DOHH2 (cell line): ENCODE data around the gene PPM1M.

Source experiments
- H3F3A ChIP-seq: fragments of 200-600 bp; sonication (generic), shearing (Covaris generic); 2 replicates; pipeline ENCODE4 v1.6.0; 2016; ENCODE audit warnings: antibody characterized with exemption, mild to moderate bottlenecking; ENCODE audit not compliant: control insufficient read depth, insufficient read depth
- H3K27ac ChIP-seq: fragments of 200-600 bp; sonication (generic); 2 replicates; pipeline ENCODE4 v1.5.1; 2014; ENCODE audit warnings: low read depth, mild to moderate bottlenecking, low read length, moderate library complexity
- H3K27me3 ChIP-seq: fragments of 200-600 bp; sonication (generic); 2 replicates; pipeline ENCODE4 v1.6.1; 2014; ENCODE audit warnings: mild to moderate bottlenecking, low read length, mixed read lengths; ENCODE audit not compliant: control insufficient read depth
- H3K36me3 ChIP-seq: fragments of 200-600 bp; sonication (generic); 2 replicates; pipeline ENCODE4 v1.6.1; 2014; ENCODE audit warnings: mild to moderate bottlenecking, low read length, moderate library complexity, mixed read lengths; ENCODE audit not compliant: control insufficient read depth
- H3K4me1 ChIP-seq: fragments of 200-600 bp; sonication (generic); 2 replicates; pipeline ENCODE4 v1.6.1; 2014; ENCODE audit warnings: mild to moderate bottlenecking, low read length, mixed read lengths; ENCODE audit not compliant: control insufficient read depth
- H3K4me2 ChIP-seq: fragments of 200-600 bp; sonication (generic); 2 replicates; pipeline ENCODE4 v1.6.0; 2014; ENCODE audit warnings: mild to moderate bottlenecking, low read length, moderate library complexity
- H3K4me3 ChIP-seq: fragments of 200-600 bp; sonication (generic); 2 replicates; pipeline ENCODE4 v1.5.1; 2014; ENCODE audit warnings: mild to moderate bottlenecking, low read length, mixed read lengths
- H3K79me2 ChIP-seq: fragments of 200-600 bp; sonication (generic); 2 replicates; pipeline ENCODE4 v1.6.1; 2014; ENCODE audit warnings: mild to moderate bottlenecking, low read length, mixed read lengths; ENCODE audit not compliant: control insufficient read depth
- H3K9me2 ChIP-seq: fragments of 200-600 bp; sonication (generic); replicated peaks from 2 replicates; pipeline ENCODE4 v1.6.1; 2014; ENCODE audit warnings: mild to moderate bottlenecking, low read length, mixed read lengths; ENCODE audit not compliant: control insufficient read depth
- H3K9me3 ChIP-seq: fragments of 200-600 bp; sonication (generic); 2 replicates; pipeline ENCODE4 v1.6.1; 2014; ENCODE audit warnings: antibody characterized with exemption, low read length, mixed read lengths; ENCODE audit not compliant: control insufficient read depth, insufficient read depth
- H4K20me1 ChIP-seq: fragments of 200-600 bp; sonication (generic); 2 replicates; pipeline ENCODE4 v1.6.0; 2014; ENCODE audit warnings: low read depth, mild to moderate bottlenecking, antibody characterized with exemption, low read length, moderate library complexity; ENCODE audit not compliant: control insufficient read depth, insufficient read depth
- CTCF ChIP-seq: fragments of 200-600 bp; sonication (generic); IDR thresholded peaks from one replicate; pipeline ENCODE4 v1.5.1; 2014; ENCODE audit warnings: antibody characterized with exemption, mild to moderate bottlenecking, low read depth, low read length; ENCODE audit not compliant: poor library complexity, severe bottlenecking
- EZH2phosphoT487 ChIP-seq: fragments of 200-600 bp; sonication (generic); IDR thresholded peaks from 2 replicates; pipeline ENCODE4 v1.6.1; 2017; ENCODE audit warnings: borderline replicate concordance, mild to moderate bottlenecking, antibody characterized with exemption, low read length, moderate library complexity, mixed read lengths

Gene PPM1M

GRCh38 chr3:52233108-52233591 lies 12.4 kb upstream of the PPM1M start:
- H3K36me3 ChIP-seq: peaks cover 45% of the 10 kb centered on the region
- peaks cover 24% of the 10 kb centered on the region for H3K79me2 ChIP-seq
- peak; percentile 6 for TF ChIP-seq CTCF
- TF ChIP-seq EZH2phosphoT487: no peak

GRCh38 chr3:52233968-52234367 lies 11.6 kb upstream of the PPM1M start:
- H3K4me3 ChIP-seq: no peak overlapping the region

More at GRCh38 chr3:52233108-52233591, 12.4 kb upstream of the PPM1M start:
- Histone ChIP-seq H4K20me1 (no peaks in the 10 kb centered on the region; the same call in 1 of the 2 replicates), H3K4me2 (no peak overlapping the region), H3K9me2 (no peaks in the 10 kb centered on the region), H3F3A (0 out of 2 replicates have a peak, but pooled peaks cover under 1% of the 10 kb centered on the region), H3K9me3 (no peaks in the 10 kb centered on the region), H3K4me3 (no peak overlapping the region), H3K4me1 (peaks cover 19% of the 10 kb centered on the region), H3K27me3 (no peaks in the 10 kb centered on the region), H3K27ac (no peak overlapping the region)

GRCh38 chr3:52234516-52235447 lies 10.8 kb upstream of the PPM1M start:
- no peaks in the 10 kb centered on the region; the same call in 1 of the 2 replicates for H4K20me1 ChIP-seq
- H3K4me2 ChIP-seq: no peak overlapping the region
- H3K27me3 ChIP-seq: no peaks in the 10 kb centered on the region

More at GRCh38 chr3:52233968-52234367, 11.6 kb upstream of the PPM1M start:
- Histone ChIP-seq H3F3A (no peaks in the 10 kb centered on the region), H3K9me2 (no peaks in the 10 kb centered on the region), H3K9me3 (no peaks in the 10 kb centered on the region), H3K27ac (no peak overlapping the region), H3K4me2 (no peak overlapping the region), H3K36me3 (peaks cover 41% of the 10 kb centered on the region), H3K79me2 (peaks cover 31% of the 10 kb centered on the region), H4K20me1 (no peaks in the 10 kb centered on the region; the same call in 1 of the 2 replicates), H3K27me3 (no peaks in the 10 kb centered on the region), H3K4me1 (peaks cover 23% of the 10 kb centered on the region)
- TF ChIP-seq EZH2phosphoT487: no peak
- no peak for TF ChIP-seq CTCF

More at GRCh38 chr3:52234516-52235447, 10.8 kb upstream of the PPM1M start:
- no peaks in the 10 kb centered on the region for H3F3A ChIP-seq
- peak; percentile 16 for TF ChIP-seq CTCF
- no peak for TF ChIP-seq EZH2phosphoT487
- H3K9me2 ChIP-seq: no peaks in the 10 kb centered on the region
- no peak overlapping the region for H3K27ac ChIP-seq
- peaks cover 33% of the 10 kb centered on the region for H3K36me3 ChIP-seq
- H3K4me1 ChIP-seq: peaks cover 24% of the 10 kb centered on the region
- H3K9me3 ChIP-seq: no peaks in the 10 kb centered on the region
- no peak overlapping the region for H3K4me3 ChIP-seq
- H3K79me2 ChIP-seq: peaks cover 36% of the 10 kb centered on the region
